ENCODE measurements around the gene OR6S1. TPM values are rescaled to one million over a fixed set of nuclear protein-coding genes. Genes with fewer than 3 reads are reported as not detected.
A peak's percentile ranks its signal among the peaks of the same experiment; 100 is the strongest.

Gene OR6S1
- total and polyA plus RNA-seq, 10 of the 15 experiments (the other 5 are each of a cell fraction or from before 2014, with no cell fraction given): 0.22 to 0.67 (median 0.43) TPM; not detected in 4

- TF ChIP-seq CUX1 (IDR thresholded peaks at IDR 0.05; ENCODE audit: insufficient replicate concordance, low read depth, low read length): no peak
- TF ChIP-seq KLF5 (IDR thresholded peaks at IDR 0.05; ENCODE audit: partially characterized antibody): peak; percentile 39
- TF ChIP-seq MAX (IDR thresholded peaks at IDR 0.05; ENCODE audit: low read depth, low read length): no peak
- TF ChIP-seq TARDBP (IDR thresholded peaks at IDR 0.05; ENCODE audit: borderline replicate concordance): no peak
- TF ChIP-seq, protein P1, sequence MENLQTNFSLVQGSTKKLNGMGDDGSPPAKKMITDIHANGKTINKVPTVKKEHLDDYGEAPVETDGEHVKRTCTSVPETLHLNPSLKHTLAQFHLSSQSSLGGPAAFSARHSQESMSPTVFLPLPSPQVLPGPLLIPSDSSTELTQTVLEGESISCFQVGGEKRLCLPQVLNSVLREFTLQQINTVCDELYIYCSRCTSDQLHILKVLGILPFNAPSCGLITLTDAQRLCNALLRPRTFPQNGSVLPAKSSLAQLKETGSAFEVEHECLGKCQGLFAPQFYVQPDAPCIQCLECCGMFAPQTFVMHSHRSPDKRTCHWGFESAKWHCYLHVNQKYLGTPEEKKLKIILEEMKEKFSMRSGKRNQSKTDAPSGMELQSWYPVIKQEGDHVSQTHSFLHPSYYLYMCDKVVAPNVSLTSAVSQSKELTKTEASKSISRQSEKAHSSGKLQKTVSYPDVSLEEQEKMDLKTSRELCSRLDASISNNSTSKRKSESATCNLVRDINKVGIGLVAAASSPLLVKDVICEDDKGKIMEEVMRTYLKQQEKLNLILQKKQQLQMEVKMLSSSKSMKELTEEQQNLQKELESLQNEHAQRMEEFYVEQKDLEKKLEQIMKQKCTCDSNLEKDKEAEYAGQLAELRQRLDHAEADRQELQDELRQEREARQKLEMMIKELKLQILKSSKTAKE (IDR thresholded peaks at IDR 0.05; ENCODE audit: low read depth, poor library complexity, severe bottlenecking): no peak
- no peak for TF ChIP-seq SMARCA5 (IDR thresholded peaks at IDR 0.05)
- TF ChIP-seq SUZ12 (IDR thresholded peaks at IDR 0.05; ENCODE audit: unreplicated experiment): no peak
- no peak for TF ChIP-seq RFX5 (IDR thresholded peaks at IDR 0.05; ENCODE audit: low read depth, low read length)
- no peak for TF ChIP-seq STAT1 (conservative IDR thresholded peaks at IDR 0.05)
- no peak for TF ChIP-seq MTA2 (IDR thresholded peaks at IDR 0.05; ENCODE audit: low read depth)
- TF ChIP-seq EED (IDR thresholded peaks at IDR 0.05; ENCODE audit: low read depth): 0 out of 2 replicates have a peak, but pooled peaks have one; percentile 15
- TF ChIP-seq TAF1 (IDR thresholded peaks at IDR 0.05; ENCODE audit: borderline replicate concordance, low read depth, low read length): no peak
- no peak for TF ChIP-seq JUNB (IDR thresholded peaks at IDR 0.05)
- TF ChIP-seq, protein P2, sequence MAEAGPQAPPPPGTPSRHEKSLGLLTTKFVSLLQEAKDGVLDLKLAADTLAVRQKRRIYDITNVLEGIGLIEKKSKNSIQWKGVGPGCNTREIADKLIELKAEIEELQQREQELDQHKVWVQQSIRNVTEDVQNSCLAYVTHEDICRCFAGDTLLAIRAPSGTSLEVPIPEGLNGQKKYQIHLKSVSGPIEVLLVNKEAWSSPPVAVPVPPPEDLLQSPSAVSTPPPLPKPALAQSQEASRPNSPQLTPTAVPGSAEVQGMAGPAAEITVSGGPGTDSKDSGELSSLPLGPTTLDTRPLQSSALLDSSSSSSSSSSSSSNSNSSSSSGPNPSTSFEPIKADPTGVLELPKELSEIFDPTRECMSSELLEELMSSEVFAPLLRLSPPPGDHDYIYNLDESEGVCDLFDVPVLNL (IDR thresholded peaks at IDR 0.05; ENCODE audit: low read depth, low read length): no peak
- no peak for TF ChIP-seq BCL11A (IDR thresholded peaks at IDR 0.05; ENCODE audit: low read depth, low read length)
- TF ChIP-seq IRF4 (IDR thresholded peaks at IDR 0.05; ENCODE audit: low read depth, low read length): peak; percentile 43; the same call in 1 of the 2 replicates
- no peak for TF ChIP-seq BHLHE40 (IDR thresholded peaks at IDR 0.05; ENCODE audit: borderline replicate concordance in 1 of 2, low read depth in 2 of 2, low read length in 1 of 2)
- TF ChIP-seq, protein P3, sequence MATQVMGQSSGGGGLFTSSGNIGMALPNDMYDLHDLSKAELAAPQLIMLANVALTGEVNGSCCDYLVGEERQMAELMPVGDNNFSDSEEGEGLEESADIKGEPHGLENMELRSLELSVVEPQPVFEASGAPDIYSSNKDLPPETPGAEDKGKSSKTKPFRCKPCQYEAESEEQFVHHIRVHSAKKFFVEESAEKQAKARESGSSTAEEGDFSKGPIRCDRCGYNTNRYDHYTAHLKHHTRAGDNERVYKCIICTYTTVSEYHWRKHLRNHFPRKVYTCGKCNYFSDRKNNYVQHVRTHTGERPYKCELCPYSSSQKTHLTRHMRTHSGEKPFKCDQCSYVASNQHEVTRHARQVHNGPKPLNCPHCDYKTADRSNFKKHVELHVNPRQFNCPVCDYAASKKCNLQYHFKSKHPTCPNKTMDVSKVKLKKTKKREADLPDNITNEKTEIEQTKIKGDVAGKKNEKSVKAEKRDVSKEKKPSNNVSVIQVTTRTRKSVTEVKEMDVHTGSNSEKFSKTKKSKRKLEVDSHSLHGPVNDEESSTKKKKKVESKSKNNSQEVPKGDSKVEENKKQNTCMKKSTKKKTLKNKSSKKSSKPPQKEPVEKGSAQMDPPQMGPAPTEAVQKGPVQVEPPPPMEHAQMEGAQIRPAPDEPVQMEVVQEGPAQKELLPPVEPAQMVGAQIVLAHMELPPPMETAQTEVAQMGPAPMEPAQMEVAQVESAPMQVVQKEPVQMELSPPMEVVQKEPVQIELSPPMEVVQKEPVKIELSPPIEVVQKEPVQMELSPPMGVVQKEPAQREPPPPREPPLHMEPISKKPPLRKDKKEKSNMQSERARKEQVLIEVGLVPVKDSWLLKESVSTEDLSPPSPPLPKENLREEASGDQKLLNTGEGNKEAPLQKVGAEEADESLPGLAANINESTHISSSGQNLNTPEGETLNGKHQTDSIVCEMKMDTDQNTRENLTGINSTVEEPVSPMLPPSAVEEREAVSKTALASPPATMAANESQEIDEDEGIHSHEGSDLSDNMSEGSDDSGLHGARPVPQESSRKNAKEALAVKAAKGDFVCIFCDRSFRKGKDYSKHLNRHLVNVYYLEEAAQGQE (IDR thresholded peaks at IDR 0.05; ENCODE audit: low read depth, low read length): no peak
Observed at GRCh38 chr14:20690848-20691640, 49.6 kb upstream of the OR6S1 start (continued).

Measured in GM12878 (cell line).